ENCODE data around the gene HPGD. TPM values are rescaled to one million over a fixed set of nuclear protein-coding genes. Genes with fewer than 3 reads are reported as not detected.
"Not testable (repeated sequence)": the region's sequence is repeated elsewhere in the genome, so short reads cannot be mapped to it uniquely, and the experiment has no call there.

Gene HPGD
- total RNA-seq, 1 donor: under 0.01 TPM

GRCh38 chr4:174494726-174495125 lies 27.6 kb downstream of the HPGD start:
- H3K4me1 ChIP-seq (ENCODE audit: insufficient read depth, low read length): no peaks in the 10 kb centered on the region
- DNase-seq (ENCODE audit: insufficient read length, low spot score, missing footprints): no peak
- H2AFZ ChIP-seq (ENCODE audit: low read length): no peak overlapping the region
- H3K4me3 ChIP-seq (ENCODE audit: insufficient read depth, low read length): no peak overlapping the region
- TF ChIP-seq CTCF (IDR thresholded peaks at IDR 0.05; ENCODE audit: extremely low read depth, low read depth, low read length): no peak
- H3K27me3 ChIP-seq (ENCODE audit: insufficient read depth, low read length): no peaks in the 10 kb centered on the region
- no peaks in the 10 kb centered on the region for H3K36me3 ChIP-seq (ENCODE audit: insufficient read depth, low read length)
- H3K4me2 ChIP-seq (ENCODE audit: insufficient read depth, low read length): no peak overlapping the region
- no peaks in the 10 kb centered on the region for H3K79me2 ChIP-seq (ENCODE audit: insufficient read depth, low read length)
- no peaks in the 10 kb centered on the region for H3K9me3 ChIP-seq (ENCODE audit: low read depth, low read length)
- H3K27ac ChIP-seq (ENCODE audit: low read depth, low read length): no peak overlapping the region
- no peaks in the 10 kb centered on the region for H4K20me1 ChIP-seq (ENCODE audit: insufficient read depth, low read length)

- H3K4me2 ChIP-seq (ENCODE audit: insufficient read depth, low read length): no peak overlapping the region
- TF ChIP-seq CTCF (IDR thresholded peaks at IDR 0.05; ENCODE audit: extremely low read depth, low read depth, low read length): no peak
- no peaks in the 10 kb centered on the region for H3K27me3 ChIP-seq (ENCODE audit: insufficient read depth, low read length)
- H3K36me3 ChIP-seq (ENCODE audit: insufficient read depth, low read length): no peaks in the 10 kb centered on the region
- DNase-seq (ENCODE audit: insufficient read length, low spot score, missing footprints): no peak
- H3K79me2 ChIP-seq (ENCODE audit: insufficient read depth, low read length): no peaks in the 10 kb centered on the region
- no peaks in the 10 kb centered on the region for H4K20me1 ChIP-seq (ENCODE audit: insufficient read depth, low read length)
- H2AFZ ChIP-seq (ENCODE audit: low read length): no peak overlapping the region
- H3K27ac ChIP-seq (ENCODE audit: low read depth, low read length): no peak overlapping the region
- no peaks in the 10 kb centered on the region for H3K9me3 ChIP-seq (ENCODE audit: low read depth, low read length)
- no peaks in the 10 kb centered on the region for H3K4me1 ChIP-seq (ENCODE audit: insufficient read depth, low read length)
- no peak overlapping the region for H3K4me3 ChIP-seq (ENCODE audit: insufficient read depth, low read length)
Measured at GRCh38 chr4:174494146-174494545, 28.1 kb downstream of the HPGD start.

GRCh38 chr4:174490451-174490961 lies 31.8 kb downstream of the HPGD start:
- Histone ChIP-seq H3K27ac (ENCODE audit: low read depth, low read length) (no peak overlapping the region), H3K79me2 (ENCODE audit: insufficient read depth, low read length) (no peaks in the 10 kb centered on the region), H4K20me1 (ENCODE audit: insufficient read depth, low read length) (no peaks in the 10 kb centered on the region), H3K9me3 (ENCODE audit: low read depth, low read length) (no peaks in the 10 kb centered on the region), H3K4me1 (ENCODE audit: insufficient read depth, low read length) (no peaks in the 10 kb centered on the region), H3K4me2 (ENCODE audit: insufficient read depth, low read length) (no peak overlapping the region), H3K36me3 (ENCODE audit: insufficient read depth, low read length) (no peaks in the 10 kb centered on the region), H2AFZ (ENCODE audit: low read length) (no peak overlapping the region), H3K27me3 (ENCODE audit: insufficient read depth, low read length) (no peaks in the 10 kb centered on the region), H3K4me3 (ENCODE audit: insufficient read depth, low read length) (no peak overlapping the region)
- DNase-seq (ENCODE audit: insufficient read length, low spot score, missing footprints): no peak
- no peak for TF ChIP-seq CTCF (IDR thresholded peaks at IDR 0.05; ENCODE audit: extremely low read depth, low read depth, low read length)

- H3K36me3 ChIP-seq (ENCODE audit: insufficient read depth, low read length); H3K4me2 ChIP-seq (ENCODE audit: insufficient read depth, low read length); H2AFZ ChIP-seq (ENCODE audit: low read length); H3K79me2 ChIP-seq (ENCODE audit: insufficient read depth, low read length); DNase-seq (ENCODE audit: insufficient read length, low spot score, missing footprints); H3K4me3 ChIP-seq (ENCODE audit: insufficient read depth, low read length); H3K4me1 ChIP-seq (ENCODE audit: insufficient read depth, low read length); H3K27ac ChIP-seq (ENCODE audit: low read depth, low read length); H4K20me1 ChIP-seq (ENCODE audit: insufficient read depth, low read length); H3K9me3 ChIP-seq (ENCODE audit: low read depth, low read length); H3K27me3 ChIP-seq (ENCODE audit: insufficient read depth, low read length): not testable (repeated sequence)
Measured at GRCh38 chr4:174488368-174488767, 33.9 kb downstream of the HPGD start.
